ENCODE results near the gene FADS1. TPM values are rescaled to one million over a fixed set of nuclear protein-coding genes. Genes with fewer than 3 reads are reported as not detected.
A peak's percentile ranks its signal among the peaks of the same experiment; 100 is the strongest.

FADS1 gene
- total RNA-seq, 1 donor from 2014 or later, result 24.1 TPM

DNA sequence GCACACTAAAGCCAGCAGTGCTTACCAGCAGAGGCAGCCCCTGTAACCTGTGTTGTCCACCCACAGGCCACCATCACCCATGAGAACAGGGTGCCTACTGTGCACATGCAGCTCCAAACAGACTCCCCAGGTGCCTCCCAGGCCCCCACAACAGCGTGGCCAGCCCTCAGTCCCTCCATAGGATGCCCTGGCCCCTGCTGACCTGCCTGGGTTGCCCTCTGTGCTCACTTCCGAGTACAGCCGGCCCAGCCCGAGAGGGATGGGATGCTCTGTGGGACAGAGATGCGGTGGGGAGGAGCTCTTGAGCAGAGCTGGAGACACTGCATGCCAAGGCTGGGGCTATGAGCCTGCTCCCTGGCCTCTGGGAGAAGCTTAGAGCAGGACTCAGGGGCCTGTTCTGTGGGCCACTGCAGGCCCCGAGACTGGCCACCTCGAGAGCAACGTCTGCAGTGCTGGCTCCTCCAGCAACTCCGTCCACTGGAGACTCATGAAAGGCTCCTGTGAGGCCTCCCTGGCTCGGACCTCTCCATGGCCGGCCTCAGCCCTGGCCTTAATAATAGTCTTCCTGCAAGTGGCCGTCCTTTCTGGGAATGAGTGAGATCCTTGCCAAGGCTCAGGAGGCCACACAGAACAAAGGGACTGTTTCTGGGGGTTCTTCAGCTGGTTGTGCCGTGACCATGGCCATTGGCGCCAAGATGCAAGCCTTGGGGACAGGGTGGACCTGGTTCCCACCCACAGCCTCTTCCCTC is 38.3 kb upstream of the FADS1 start:
- intact Hi-C loops (cut with micrococcal nuclease), result no loop called here
- TF ChIP-seq, protein P1, sequence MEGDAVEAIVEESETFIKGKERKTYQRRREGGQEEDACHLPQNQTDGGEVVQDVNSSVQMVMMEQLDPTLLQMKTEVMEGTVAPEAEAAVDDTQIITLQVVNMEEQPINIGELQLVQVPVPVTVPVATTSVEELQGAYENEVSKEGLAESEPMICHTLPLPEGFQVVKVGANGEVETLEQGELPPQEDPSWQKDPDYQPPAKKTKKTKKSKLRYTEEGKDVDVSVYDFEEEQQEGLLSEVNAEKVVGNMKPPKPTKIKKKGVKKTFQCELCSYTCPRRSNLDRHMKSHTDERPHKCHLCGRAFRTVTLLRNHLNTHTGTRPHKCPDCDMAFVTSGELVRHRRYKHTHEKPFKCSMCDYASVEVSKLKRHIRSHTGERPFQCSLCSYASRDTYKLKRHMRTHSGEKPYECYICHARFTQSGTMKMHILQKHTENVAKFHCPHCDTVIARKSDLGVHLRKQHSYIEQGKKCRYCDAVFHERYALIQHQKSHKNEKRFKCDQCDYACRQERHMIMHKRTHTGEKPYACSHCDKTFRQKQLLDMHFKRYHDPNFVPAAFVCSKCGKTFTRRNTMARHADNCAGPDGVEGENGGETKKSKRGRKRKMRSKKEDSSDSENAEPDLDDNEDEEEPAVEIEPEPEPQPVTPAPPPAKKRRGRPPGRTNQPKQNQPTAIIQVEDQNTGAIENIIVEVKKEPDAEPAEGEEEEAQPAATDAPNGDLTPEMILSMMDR (IDR thresholded peaks at IDR 0.05; ENCODE audit: borderline replicate concordance), result no peak
- Histone ChIP-seq H3K4me1 (peaks cover 41% of the 10 kb centered on the region), H3K36me3 (peaks cover 7% of the 10 kb centered on the region), H3K27me3 (ENCODE audit: low read depth) (no peaks in the 10 kb centered on the region), H3K4me3 (no peak overlapping the region), H3K27ac (replicated peaks) (no peak overlapping the region), H3K9me3 (replicated peaks) (no peaks in the 10 kb centered on the region)
- DNase-seq, result no peak

DNA sequence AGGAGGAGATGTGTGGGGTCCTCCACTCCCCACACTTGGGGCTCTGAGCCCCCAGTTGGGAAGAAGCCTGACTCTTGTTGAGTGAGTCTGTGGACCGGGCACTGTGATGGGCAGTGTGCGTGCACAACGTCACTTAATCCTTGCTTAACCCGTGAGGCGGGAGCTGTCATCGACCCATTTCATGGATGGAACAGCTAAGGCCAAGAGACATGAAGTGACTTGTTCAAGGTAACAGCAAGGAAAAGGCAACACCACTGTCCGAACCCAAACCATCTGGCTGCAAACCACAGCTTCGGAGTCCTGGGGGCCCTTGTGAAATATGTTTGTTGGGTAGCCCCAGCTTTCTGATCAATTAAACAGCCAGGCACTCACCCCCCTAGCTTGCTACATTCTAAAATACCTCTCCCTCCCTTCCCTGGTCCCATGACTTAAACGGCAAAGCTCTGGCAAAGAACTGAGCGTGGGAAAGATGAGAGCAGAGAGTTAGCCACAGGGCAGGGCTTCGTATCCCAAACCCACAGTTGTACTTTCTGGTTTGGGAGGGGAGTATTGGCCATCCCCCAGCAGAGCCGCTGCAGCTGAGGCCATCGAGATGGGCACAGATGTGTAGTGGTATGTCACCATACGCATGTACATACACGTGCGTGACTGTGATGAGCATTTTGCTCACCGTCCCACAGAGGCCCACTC is 37.5 kb upstream of the FADS1 start:
- intact Hi-C loops (cut with micrococcal nuclease), result no loop called here
- H3K4me1 ChIP-seq, result peaks cover 34% of the 10 kb centered on the region
- H3K9me3 ChIP-seq (replicated peaks), result no peaks in the 10 kb centered on the region
- TF ChIP-seq, protein P1 (IDR thresholded peaks at IDR 0.05; ENCODE audit: borderline replicate concordance), result no peak
- H3K27ac ChIP-seq (replicated peaks), result no peak overlapping the region
- no peak overlapping the region for H3K4me3 ChIP-seq
- H3K36me3 ChIP-seq, result peaks cover 8% of the 10 kb centered on the region
- H3K27me3 ChIP-seq (ENCODE audit: low read depth), result no peaks in the 10 kb centered on the region
- no peak for DNase-seq

DNA sequence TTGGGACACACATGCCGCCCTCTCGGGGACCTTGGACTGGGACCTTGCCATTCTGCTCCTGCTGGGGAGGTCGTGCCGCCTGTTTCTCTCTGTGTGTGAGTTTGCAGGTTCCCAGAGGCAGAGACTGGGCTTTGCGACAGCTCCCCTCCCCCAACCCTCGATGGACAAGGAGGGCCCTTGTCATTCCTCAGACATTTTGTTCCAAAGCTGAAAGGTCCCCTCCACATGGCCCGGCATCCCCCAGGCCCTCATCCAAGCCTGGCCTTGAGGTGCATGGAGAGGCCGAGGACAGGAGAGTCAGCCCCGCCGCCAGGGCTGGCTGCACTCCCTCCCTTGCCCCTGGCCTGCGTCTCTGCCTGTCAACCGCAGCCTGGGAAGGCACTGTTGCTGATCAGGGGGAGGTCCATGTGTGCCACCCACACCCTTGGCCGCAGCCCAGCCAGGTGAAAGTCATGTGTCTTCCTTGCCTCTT is 36.9 kb upstream of the FADS1 start:
- DNase-seq, result no peak
- Histone ChIP-seq H3K27ac (replicated peaks) (peak overlapping the region; percentile 6), H3K36me3 (peaks cover 15% of the 10 kb centered on the region), H3K9me3 (replicated peaks) (no peaks in the 10 kb centered on the region), H3K27me3 (ENCODE audit: low read depth) (no peaks in the 10 kb centered on the region), H3K4me3 (no peak overlapping the region), H3K4me1 (peaks cover 34% of the 10 kb centered on the region)
- TF ChIP-seq, protein P1 (IDR thresholded peaks at IDR 0.05; ENCODE audit: borderline replicate concordance), result no peak
- intact Hi-C loops (cut with micrococcal nuclease), result no loop called here

DNA sequence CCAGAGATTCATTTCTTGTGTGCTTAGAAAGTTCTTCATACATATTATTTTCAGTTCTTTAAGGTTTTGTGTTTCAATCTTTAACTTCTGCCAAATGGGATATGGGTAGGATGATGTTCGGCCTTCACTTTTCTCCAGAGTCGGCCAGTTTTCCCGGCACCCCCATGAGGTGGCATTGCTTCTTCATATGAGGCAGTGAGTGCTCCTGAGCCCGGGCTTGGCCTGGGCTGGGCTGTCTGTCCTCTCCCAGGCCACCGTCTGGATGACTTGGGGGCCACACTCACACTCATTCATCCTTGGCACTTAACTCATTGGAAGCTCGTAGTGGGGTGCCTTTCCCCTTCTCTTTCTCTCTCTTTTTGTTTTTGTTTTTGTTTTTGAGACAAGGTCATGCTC is 35.1 kb upstream of the FADS1 start:
- H3K9me3 ChIP-seq (replicated peaks), result no peaks in the 10 kb centered on the region
- H3K27me3 ChIP-seq (ENCODE audit: low read depth), result no peaks in the 10 kb centered on the region
- no peak for DNase-seq
- TF ChIP-seq, protein P1 (IDR thresholded peaks at IDR 0.05; ENCODE audit: borderline replicate concordance), result no peak
- H3K4me3 ChIP-seq, result no peak overlapping the region
- intact Hi-C loops (cut with micrococcal nuclease), result no loop called here
- peaks cover 18% of the 10 kb centered on the region for H3K36me3 ChIP-seq
- H3K4me1 ChIP-seq, result peaks cover 34% of the 10 kb centered on the region
- H3K27ac ChIP-seq (replicated peaks), result peak overlapping the region; percentile 78

DNA sequence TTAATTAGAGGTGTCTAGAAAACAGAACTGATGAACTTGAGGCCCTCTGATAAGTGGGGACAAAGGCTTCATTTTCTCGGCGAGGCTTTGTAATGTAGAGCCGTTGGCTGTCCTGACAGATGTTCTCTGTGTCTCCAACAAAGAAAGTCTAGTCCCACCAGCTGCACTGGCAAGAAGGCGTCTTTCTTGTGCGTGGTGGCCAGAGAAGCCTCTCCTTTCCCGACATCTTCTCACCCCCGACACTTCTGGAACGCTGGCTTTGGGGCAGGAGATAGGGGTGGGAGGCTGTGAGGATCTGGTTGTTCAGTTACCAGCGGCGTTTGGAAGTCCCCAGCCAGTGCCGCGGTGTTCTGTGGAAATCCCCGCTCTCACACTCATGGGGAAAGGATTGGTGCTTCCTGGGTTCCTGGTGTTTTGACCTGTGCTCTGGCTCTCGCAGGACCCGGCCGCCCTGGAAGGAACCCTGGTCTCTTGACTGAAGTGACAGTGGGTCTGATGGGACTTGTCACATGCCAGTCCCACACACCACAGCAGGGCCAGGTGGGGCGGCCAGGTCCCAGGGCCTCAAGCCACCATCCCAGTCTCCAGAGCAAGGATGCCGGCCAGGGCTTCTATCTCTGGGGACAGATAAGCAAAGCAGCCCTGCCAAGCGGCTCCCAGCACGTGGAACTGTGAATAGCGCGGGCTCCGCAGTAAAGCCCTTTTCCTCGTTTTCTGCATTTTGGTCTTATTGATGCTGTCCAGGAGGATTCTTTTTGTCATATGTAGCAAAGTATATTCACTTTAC is 34.5 kb upstream of the FADS1 start:
- peaks cover 18% of the 10 kb centered on the region for H3K36me3 ChIP-seq
- no peaks in the 10 kb centered on the region for H3K27me3 ChIP-seq (ENCODE audit: low read depth)
- H3K9me3 ChIP-seq (replicated peaks), result no peaks in the 10 kb centered on the region
- intact Hi-C loops (cut with micrococcal nuclease), result no loop called here
- peak overlapping the region; percentile 20 for H3K4me3 ChIP-seq
- peak overlapping the region; percentile 78 for H3K27ac ChIP-seq (replicated peaks)
- H3K4me1 ChIP-seq, result peaks cover 34% of the 10 kb centered on the region
- TF ChIP-seq, protein P1 (IDR thresholded peaks at IDR 0.05; ENCODE audit: borderline replicate concordance), result no peak
- peak; percentile 72 for DNase-seq

Measured in left ventricle myocardium inferior (tissue), 1 donor.